Activated CD4-positive, CD25-positive, alpha-beta regulatory T cell treated with anti-CD3 and anti-CD28 coated beads, Interleukin-2, amount 50 U/mL, for 24 hours (primary cell): ENCODE data around the gene TTC29.
A peak's percentile ranks its signal among the peaks of the same experiment; 100 is the strongest.

Experiments used
- ATAC-seq, 2 donors: fragments of 150-1000 bp; cut with Tn5 transposase; one replicate each; pipeline ENCODE4 v1.10.0; 2021; ENCODE audit warnings: mild to moderate bottlenecking in 1 of 2, moderate library complexity in 1 of 2

Gene TTC29, protein sequence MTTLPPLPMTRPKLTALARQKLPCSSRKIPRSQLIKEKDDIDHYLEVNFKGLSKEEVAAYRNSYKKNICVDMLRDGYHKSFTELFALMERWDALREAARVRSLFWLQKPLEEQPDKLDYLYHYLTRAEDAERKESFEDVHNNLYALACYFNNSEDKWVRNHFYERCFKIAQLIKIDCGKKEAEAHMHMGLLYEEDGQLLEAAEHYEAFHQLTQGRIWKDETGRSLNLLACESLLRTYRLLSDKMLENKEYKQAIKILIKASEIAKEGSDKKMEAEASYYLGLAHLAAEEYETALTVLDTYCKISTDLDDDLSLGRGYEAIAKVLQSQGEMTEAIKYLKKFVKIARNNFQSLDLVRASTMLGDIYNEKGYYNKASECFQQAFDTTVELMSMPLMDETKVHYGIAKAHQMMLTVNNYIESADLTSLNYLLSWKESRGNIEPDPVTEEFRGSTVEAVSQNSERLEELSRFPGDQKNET

DNA sequence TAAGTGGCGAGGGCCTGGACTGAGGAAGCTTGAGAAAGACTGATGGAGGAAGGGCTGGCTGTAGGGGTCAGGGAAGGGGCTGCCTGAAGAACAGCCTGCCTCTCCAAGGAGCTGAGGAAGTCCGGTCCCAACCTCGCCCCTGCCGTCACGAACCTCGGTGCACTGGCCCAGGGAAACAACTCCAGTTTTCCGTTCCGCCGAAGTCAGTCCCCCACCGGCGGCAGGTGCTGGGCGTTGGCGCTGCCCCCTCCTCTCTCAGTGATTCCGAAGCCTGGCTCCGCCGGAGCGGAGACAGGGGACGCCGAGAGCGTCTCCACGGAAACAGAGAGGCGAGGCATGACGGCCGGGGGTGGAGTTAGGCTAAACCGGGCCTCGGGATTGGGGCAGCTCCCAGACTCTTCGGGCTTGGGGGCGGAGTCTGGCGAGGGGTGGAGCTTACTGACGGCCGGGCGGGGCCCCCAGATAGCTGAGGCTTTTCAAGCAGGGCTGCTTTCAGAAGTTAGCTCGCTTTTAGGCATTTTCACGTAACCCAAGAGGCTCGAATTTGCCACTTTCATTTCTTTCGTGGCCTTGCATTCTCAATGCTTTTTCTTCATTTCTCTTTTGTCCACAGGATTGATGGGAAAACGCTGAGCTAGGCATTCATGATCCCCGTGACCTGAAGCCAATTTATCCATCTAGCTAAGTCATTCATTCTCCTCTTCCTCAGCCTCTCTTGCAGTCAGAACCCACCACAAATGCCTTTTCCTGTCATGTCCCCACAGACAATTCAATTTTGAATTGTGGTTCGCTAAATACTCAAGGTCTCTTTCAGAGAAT lies at the start of gene TTC29:
TSS of gene TTC29 (minus strand) at position 309 of the 819 bp plus-strand sequence. CDS start 5,969 bp downstream, outside the sequence.
- ATAC-seq = peak; percentile 99

DNA sequence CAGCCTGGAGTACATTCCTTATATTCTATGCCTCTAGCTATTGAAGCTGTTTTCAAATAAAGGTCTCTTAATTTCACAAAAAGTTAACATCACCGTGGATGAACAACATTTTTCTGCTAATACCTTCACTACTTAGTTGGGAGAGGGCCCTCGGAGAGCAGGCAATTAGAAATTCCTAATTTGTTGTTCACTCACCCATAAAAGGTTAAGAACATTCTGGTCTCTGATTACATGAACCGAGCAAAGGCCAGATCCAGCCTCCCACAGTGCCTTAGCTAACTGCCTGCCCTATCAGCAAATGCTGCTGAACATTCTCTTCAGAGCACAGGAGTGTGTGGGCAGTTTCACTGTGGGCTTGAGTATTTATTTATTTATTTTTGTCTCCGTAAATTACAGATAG lies 36.0 kb upstream of the TTC29 start:
- ATAC-seq = no peak

DNA sequence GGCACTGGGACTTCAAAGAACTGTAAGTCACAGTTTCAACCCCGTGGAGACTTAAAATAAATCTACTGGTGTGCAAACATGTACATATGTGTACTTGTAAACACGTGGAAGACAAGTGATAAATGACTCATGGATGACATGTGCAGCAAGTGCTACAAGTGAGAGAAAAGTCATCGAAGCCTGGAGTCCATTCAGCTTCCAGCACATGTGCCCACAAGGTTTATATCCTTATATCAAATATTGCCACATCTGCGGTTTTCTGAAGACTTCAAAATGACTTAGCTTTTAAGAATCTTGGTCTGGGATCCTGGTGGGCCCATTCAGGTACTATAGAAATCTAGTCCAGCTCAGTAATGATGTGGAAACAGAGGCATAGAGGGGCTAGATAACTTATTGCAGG lies 33.0 kb upstream of the TTC29 start:
- no peak for ATAC-seq

DNA sequence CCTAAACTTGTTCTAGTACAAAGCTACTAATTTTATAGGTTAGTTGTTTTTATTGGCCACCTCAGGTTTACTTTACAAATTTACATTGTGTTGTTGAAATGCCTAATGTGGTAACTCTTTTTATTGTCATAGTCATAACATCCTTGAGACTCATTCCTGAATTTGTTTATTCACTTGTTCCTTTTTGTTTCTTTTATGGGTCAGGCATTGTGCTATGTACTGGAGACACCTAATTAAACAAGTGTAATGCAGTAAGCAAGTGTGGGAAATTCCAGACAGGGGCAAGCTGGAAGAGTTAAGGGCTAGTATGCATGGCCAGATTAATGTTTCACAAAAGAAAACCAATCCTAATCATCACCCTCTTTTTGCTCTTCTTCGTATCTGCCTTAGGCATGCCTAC lies 30.5 kb upstream of the TTC29 start:
- no peak for ATAC-seq

DNA sequence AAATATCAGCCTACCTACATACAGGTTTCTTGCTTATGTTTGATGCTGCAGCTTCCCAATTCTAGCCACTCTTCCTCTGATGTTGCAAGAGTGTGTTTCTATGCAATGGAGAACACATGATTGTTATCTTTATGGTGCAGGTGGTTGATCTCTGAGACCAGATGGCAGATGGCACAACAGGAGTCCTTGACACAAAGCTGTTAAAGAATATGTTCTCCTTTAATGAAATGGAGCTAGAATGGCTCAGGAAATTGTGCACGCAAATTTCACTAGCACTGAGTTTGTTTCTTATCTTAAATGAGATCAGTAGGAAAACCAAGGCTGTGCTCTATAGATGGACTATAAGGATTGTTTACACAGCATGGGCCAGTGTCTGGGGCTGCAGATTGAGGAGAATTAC lies 29.9 kb upstream of the TTC29 start:
- no peak for ATAC-seq

DNA sequence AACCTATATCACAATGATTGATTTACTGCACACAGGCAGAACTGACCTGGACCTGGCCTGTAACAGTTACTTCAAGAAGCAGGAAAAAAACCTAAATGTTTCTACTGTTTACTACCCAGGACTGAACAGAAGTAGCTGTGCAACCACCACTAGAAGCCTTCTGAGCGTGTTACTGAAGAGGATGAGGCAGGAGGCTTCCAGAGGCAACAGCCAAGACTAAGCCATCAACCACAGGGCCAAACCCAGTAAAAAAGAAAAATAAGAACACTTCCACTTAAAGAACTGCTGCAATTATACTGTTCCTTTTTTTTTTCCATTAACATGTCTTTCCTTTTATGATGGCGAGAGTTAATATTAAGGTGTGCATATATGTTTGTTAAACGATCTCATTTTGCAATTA lies 29.4 kb upstream of the TTC29 start:
- ATAC-seq = no peak

DNA sequence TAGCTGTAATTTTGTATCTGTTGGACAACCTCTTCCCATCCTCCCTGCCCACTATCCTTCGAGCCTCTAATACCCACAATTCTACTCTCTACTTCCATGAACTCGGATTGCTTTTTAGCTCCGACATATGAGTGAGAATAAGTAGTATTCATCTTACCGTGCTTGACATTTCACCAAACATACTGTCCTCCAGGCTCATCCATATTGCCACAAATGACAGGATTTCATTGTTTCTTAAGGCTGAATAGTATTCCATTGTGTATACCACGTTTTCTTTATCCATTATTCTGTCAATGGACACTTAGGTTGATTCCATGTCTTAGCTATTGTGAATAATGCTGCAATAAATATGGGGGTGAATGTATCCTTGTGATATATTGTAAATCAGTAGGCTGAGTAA lies 26.4 kb upstream of the TTC29 start:
- no peak for ATAC-seq

DNA sequence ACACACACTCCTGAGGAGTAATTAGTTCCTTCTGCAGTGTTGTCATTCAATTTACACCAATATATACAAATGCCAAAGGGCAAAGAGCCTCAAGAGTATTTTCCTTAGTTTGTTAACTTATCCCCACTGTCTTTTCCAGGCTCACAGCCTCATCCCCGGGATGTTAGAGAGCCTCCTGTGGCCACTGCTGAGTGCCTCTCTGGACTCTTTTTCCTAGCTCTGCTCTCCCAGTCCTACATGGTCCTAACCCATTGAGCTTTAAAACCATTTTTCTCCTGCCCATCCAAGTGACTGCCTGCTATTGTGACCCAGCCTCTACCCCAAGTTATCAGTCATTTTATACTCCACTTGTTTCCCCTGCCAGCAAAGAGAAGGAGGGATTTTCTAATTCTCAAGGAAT lies 23.5 kb upstream of the TTC29 start:
- ATAC-seq = no peak

DNA sequence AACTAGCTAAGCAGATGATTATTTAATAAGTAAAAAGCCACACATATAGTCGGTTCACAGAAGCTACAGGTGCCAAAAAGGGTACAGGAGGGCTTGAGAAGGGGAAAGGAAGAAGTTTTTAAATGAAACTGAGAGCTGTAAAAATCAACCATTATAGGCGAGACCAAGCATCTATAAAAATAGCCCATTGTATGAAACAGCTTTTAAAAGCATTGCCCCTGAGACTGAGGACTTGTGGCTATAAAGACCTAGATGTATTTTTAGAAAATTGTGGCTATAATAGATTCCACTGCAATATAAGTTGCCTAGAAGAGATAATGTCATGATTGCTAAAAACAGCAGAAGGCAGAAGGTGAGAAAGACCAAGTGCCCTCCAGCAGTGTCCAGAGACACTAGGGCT lies 15.0 kb upstream of the TTC29 start:
- no peak for ATAC-seq

DNA sequence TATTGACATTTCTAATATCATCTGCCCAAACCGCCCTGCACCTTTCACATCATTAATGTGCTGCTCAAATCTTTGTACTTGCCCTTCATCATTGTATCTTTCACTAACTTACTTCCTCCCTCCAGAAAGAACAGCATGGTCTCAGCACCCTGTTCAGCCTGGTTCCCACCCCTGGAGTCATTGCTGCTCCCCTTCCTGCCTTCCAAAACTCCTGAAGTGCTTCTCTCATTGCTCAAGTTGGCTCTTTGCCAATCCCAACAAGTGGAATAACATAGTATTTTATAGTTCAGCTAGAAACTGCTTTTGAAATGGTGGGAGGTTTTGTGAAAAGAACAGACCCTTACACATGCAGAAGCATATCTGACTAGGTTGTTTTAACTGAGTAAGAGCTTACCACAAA lies 14.0 kb upstream of the TTC29 start:
- no peak for ATAC-seq

DNA sequence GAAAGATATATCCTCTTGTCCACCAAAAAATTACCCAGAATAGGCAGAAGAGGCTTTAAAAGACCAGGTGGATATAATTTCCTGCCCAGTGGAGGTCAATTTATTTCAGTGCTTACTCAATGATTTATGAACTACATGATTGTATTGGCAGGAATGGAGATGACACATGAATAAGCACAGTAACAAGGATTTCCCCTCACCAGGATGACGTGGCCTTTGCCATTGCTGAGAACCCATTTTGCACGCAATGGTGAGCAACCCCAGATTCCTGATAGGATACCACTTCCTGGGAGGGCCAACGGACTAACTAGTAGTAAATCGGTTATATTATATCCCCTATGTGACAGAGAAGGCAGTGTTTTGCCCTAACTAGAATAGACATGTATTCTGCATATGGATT lies 11.6 kb upstream of the TTC29 start:
- no peak for ATAC-seq

DNA sequence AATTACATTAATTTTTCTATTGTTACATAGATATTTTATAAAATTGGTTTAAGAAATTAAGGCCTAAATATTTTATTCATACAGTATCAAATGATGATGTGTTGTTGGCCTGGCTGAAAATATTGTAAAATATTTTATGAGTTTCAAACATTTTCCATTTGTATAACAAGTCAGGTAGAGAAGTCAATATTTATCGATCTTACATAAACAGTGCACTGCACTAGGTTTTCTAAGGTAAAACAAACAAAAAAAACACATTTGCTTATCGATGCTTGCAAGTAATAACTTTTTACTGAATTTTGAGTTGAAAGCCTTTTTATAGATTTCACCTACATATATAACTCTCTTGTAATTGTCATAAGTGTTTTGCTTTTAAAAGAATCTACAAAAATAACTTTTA lies 7.2 kb upstream of the TTC29 start:
- no peak for ATAC-seq

DNA sequence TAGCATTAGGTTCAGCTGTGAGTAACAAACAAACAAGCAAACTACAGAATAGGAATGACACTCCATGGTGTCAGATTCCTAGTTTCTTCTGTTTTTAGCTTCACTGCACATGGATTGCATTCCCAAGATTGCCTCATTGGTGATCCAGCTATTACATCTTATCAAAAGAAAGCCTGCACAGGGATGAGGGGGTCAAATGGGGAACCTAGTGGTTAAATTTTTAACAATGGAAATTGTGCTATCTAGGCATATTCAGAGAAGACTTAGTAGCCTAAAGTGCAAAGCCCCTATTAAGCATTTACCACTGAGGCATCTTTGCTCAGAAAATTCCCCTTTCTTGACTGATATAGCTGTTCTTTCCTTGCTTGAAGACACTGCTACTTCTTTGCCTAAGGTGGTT lies 3.9 kb upstream of the TTC29 start:
- ATAC-seq = no peak

DNA sequence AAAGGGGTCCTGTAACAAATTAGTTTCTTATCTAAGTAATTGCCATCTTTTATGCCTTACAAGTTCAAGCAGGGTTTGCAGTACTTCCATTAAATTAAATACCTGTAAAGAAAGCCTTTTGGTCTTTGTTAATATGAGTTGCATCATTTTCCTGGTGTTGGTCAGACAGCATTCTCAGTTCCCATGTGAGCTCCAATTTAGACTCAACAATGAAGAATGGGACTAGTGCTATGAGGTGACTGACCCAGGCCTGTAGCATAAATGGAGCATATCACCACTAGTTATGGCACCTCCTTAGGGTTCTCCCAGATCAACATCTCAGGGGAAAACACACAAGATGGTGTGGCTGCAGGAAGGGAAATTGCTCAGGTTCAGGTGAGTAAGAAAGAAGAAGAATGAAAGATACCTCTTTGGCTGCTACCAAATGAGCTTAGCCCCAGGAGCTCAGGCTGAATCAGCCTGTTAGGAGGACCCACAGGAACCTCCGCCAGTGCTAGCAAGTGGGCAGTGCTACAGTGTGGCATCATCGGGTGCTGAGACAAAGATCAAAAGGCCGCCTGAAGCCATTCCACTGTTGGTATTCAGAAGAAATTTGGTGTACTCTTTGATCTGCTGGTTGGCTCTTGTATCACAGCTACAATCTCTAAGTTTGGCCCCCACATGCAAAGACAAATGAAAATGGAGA lies 1.8 kb downstream of the TTC29 start:
- no peak for ATAC-seq

DNA sequence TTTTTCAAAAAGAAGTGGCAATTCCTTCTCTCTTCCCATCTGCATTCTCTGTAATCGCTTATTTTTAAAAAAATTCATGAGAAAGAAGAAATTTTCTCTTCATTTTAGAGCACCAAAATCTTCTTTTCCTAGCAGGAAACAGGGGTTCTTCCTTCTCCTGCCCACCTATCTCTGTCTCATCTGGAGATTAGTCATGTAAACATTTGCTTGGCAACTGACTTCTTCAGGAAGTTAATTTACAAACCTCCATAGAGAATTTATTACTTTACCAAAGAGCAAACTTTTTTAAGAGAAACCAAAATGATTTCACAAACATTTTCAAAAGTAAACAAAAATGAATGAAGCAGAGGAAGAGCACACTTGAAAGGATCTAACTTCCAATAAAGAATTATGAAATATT lies 13.5 kb downstream of the TTC29 start:
- ATAC-seq = no peak

DNA sequence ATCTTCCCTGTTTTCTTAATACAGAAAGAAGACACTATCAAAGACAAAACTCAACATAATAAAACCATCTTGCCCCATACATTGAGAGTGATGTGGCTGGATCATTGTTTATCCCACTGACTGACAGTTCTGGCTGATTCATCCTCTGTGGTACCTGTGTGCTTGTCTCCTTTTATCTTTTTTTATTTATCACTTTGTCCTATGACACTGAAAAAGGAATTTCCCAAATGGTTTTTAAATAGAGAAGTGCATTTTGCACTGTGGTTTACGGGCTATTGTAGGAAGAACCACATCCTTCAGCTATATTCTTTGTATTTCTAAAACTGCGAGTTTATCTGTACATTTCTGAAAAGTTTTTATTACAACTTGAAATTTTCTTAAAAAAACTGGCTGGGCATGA lies 15.0 kb downstream of the TTC29 start:
- ATAC-seq = no peak

DNA sequence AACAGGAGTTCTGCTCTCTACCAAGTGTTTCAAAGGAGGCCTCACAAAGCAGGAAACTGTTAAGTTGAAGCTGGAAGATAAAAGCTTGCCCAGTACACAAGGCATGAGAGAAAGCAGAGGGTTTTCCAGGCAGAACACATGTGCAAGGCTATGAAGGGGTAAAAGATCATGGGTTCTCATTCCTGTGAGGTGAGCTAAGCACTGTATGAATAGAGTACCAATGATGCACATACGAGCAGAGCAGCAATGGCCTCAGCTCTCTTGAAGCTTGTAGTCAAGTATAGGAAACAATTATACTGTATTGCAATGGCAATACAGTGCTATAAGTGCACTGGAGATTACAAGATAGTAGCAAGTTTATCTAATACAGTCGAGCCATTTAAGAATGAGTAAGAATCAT lies 18.0 kb downstream of the TTC29 start:
- no peak for ATAC-seq

DNA sequence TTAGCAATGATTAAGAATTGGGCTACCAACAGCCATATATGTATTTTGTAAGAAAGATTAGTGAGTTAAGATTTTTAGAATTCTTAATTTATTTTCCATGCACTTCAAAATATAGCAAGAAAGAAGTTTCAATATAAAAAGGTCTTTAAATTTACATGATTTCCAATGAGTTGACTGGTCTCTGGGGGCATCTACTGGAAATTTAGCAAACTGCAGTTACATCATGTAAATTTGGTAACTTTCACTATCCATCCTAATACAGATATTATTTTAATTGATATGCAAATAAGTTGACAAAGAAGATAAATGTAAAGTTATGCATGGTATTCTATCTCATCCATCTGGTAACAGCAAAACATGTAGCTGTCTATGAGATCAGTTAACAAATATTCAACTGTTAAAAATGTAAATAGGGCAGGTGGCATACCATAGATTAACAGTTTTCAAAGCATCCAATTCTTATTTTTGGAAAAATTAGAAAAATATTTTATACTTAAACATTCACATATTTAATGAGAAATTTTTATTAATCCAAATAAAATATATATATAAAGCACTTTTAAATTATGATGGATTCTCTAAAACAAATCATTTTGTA lies 29.1 kb downstream of the TTC29 start:
- no peak for ATAC-seq

DNA sequence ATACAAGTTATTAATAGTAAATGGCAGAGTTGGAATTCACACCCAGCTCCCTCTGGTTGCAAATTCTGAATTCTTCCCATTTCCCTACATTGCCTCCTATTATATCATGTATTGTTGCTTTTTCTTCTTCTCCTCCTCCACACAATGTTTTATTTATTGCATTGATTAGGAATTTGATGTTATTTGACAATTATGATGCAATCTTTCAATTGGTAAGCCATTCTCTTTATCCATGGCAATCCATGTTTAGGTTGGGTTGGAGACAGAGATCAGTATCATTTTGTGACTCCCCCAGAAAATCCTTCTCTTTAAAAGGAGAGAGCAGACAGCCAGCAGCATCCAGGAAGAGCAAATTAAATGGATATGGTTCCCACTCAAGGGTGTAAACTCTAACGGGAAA lies 30.5 kb downstream of the TTC29 start:
- ATAC-seq = no peak

DNA sequence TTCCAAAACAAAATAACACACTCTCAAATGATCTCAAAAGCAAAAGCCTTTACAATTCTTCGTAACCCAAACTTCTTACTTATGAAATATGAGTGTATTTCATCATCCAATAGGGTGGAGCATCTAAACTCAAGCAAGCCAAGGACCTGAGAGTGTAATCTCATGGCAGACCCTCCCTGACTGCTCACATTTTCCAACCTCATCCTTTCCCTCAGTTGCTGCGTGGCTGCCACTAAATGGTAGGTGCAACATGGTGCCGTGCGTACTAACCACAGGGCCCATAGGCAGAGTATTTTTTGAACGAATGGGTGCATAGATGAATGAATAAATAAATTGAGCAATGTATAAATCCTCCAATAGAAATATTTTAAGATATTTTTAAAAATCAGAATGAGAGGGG lies 45.4 kb downstream of the TTC29 start:
- ATAC-seq = no peak

DNA sequence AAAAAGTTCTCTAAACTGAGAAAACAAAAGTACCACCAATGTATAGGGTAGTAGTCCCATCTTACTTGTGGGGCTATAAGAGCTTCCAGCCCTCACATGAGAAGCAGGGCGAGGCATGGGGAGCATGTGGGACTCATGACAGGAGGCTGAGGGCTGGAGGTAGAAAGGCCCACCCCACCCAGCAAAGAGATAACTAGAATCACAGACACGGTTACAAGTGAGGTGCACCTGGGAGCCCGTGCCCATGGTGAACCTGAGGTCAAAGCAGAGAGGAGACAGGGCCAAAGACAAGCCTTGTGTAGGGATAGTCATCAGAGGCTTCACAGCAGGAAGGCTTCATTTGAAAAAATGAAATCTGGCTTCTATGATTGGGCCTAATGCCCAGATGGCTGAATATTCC lies 55.4 kb downstream of the TTC29 start:
- ATAC-seq = no peak

DNA sequence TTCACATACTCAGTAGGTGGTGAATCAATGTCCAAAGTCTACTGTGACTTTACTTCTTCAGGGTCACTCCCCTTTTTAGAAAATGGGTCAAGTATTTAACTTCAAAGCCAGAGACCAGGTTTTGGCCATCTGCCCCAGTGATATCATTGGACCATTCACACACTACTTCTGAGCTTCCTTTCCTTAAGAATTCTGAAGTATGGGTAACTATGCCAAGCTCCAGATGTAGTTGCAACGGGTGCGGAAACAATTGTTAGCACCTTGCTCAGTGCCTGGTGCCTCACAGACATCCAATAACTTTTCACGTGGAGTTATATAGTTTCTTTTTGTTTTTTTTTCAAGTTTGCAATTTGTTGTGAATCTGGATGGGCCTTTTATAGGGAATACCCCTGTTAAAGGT lies 62.6 kb downstream of the TTC29 start:
- ATAC-seq = no peak

DNA sequence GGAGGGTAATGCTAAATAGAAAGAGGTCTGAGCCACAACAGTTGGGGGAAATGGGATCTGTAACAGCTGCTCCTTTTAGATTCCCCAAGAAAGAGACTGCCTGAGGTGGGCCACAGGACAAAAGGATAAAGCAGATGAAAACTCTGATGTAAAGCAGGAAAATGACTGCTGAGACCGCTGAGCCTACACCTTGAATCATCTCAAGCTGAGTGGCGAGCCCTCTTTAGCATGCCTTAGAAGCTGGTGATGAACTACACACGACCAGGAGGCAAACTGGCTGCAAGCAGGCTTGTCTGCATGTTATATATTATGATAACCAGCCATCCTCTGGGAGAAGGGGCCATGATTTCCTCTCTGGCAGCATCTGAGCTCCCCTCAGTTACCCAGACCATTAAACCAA lies 88.4 kb downstream of the TTC29 start:
- ATAC-seq = no peak
